ENCODE results near the gene HSPB6. TPM values are rescaled to one million over a fixed set of nuclear protein-coding genes. Genes with fewer than 3 reads are reported as not detected.

Gene HSPB6
- total RNA-seq, 1 donor from 2014 or later: 0.60 TPM

Other genes starting within 250 kb of the HSPB6 start
- gene DMKN, start 243.4 kb downstream of the HSPB6 start, total RNA-seq (ENCODE audit: low replicate concordance): 70.9 and 141 TPM in 2 replicates
- gene SBSN, start 228.7 kb downstream of the HSPB6 start, total RNA-seq (ENCODE audit: low replicate concordance): 0.53 TPM in 1 of 2 replicates, not detected in the other
- not detected in 2 replicates for gene GAPDHS, start 223.6 kb downstream of the HSPB6 start, total RNA-seq (ENCODE audit: low replicate concordance)
- gene TMEM147, start 211.4 kb downstream of the HSPB6 start, total RNA-seq (ENCODE audit: low replicate concordance): 104 and 113 TPM in 2 replicates
- gene ATP4A, start 193.4 kb downstream of the HSPB6 start, total RNA-seq (ENCODE audit: low replicate concordance): 1.3 and 16.8 TPM in 2 replicates
- not detected in 2 replicates for gene PMIS2, start 170.9 kb downstream of the HSPB6 start, total RNA-seq (ENCODE audit: low replicate concordance)
- 19.5 and 42.6 TPM in 2 replicates for gene HAUS5, start 144.3 kb downstream of the HSPB6 start, total RNA-seq (ENCODE audit: low replicate concordance)
- gene RBM42, start 128.0 kb downstream of the HSPB6 start, total RNA-seq (ENCODE audit: low replicate concordance): 79.6 and 84.9 TPM in 2 replicates
- gene ETV2, start 115.3 kb downstream of the HSPB6 start, total RNA-seq (ENCODE audit: low replicate concordance): 1.1 TPM in 2 replicates
- 408 and 544 TPM in 2 replicates for gene COX6B1, start 108.7 kb downstream of the HSPB6 start, total RNA-seq (ENCODE audit: low replicate concordance)
- gene UPK1A, start 90.5 kb downstream of the HSPB6 start, total RNA-seq (ENCODE audit: low replicate concordance): 4.4 and 5.1 TPM in 2 replicates
- not detected in 2 replicates for gene ZBTB32, start 52.5 kb downstream of the HSPB6 start, total RNA-seq (ENCODE audit: low replicate concordance)
- gene KMT2B, start 39.0 kb downstream of the HSPB6 start, total RNA-seq (ENCODE audit: low replicate concordance): 52.3 and 55.4 TPM in 2 replicates
- gene IGFLR1, start 14.6 kb downstream of the HSPB6 start, total RNA-seq (ENCODE audit: low replicate concordance): 1.5 and 3.8 TPM in 2 replicates
- gene U2AF1L4, start 11.6 kb downstream of the HSPB6 start, total RNA-seq (ENCODE audit: low replicate concordance): 22.2 and 25.4 TPM in 2 replicates
- gene PSENEN, start 11.4 kb downstream of the HSPB6 start, total RNA-seq (ENCODE audit: low replicate concordance): 74.2 and 85.4 TPM in 2 replicates
- gene LIN37, start 8.5 kb downstream of the HSPB6 start, total RNA-seq (ENCODE audit: low replicate concordance): 15.5 and 17.9 TPM in 2 replicates
- 34.6 and 48.0 TPM in 2 replicates for gene PROSER3, start 1.1 kb upstream of the HSPB6 start, total RNA-seq (ENCODE audit: low replicate concordance)
- 16.3 and 71.8 TPM in 2 replicates for gene ARHGAP33, start 18.5 kb upstream of the HSPB6 start, total RNA-seq (ENCODE audit: low replicate concordance)
- gene PRODH2, start 55.8 kb upstream of the HSPB6 start, total RNA-seq (ENCODE audit: low replicate concordance): 11.5 and 20.6 TPM in 2 replicates
- 1.9 TPM in 2 replicates for gene NPHS1, start 95.5 kb upstream of the HSPB6 start, total RNA-seq (ENCODE audit: low replicate concordance)
- 3.3 and 3.5 TPM in 2 replicates for gene KIRREL2, start 99.9 kb upstream of the HSPB6 start, total RNA-seq (ENCODE audit: low replicate concordance)
- 43.3 and 120 TPM in 2 replicates for gene APLP1, start 111.5 kb upstream of the HSPB6 start, total RNA-seq (ENCODE audit: low replicate concordance)
- gene NFKBID, start 143.5 kb upstream of the HSPB6 start, total RNA-seq (ENCODE audit: low replicate concordance): 9.1 and 11.6 TPM in 2 replicates
- 1.0 and 1.3 TPM in 2 replicates for gene HCST, start 145.5 kb upstream of the HSPB6 start, total RNA-seq (ENCODE audit: low replicate concordance)
- not detected in 2 replicates for gene TYROBP, start 151.3 kb upstream of the HSPB6 start, total RNA-seq (ENCODE audit: low replicate concordance)
- 17.3 and 22.6 TPM in 2 replicates for gene LRFN3, start 179.3 kb upstream of the HSPB6 start, total RNA-seq (ENCODE audit: low replicate concordance)
- gene SDHAF1, start 238.2 kb upstream of the HSPB6 start, total RNA-seq (ENCODE audit: low replicate concordance): 16.1 and 17.3 TPM in 2 replicates